ENCODE results near the gene PRIMA1. TPM values are rescaled to one million over a fixed set of nuclear protein-coding genes. Genes with fewer than 3 reads are reported as not detected.

The PRIMA1 gene
- total and polyA plus RNA-seq, 2 donors (not counting 1 experiment from before 2014, with no cell fraction given), result not detected

DNA sequence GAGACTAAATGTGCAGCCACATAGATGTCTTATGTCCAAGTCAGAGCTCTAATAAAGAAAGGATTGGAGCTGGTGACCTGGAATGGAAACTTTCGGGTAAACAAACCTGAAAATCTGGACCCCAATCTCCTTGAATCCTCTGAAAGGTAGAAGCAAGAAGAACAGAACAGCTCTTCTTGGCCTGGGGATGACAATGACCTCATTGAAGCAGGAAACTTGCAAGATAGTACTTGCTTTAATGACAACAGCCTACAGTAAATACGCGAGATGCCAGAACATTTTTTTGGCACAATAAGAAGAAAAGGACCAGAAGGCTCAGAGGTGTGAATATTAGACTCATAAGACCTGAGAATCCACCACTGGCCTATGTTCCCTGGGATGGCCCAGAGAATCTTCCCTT lies 4.1 kb upstream of the PRIMA1 start:
- ATAC-seq (ENCODE audit: low read depth), result no peak
- DNase-seq, result no peak
- no peaks in the 10 kb centered on the region for H4K20me1 ChIP-seq (ENCODE audit: control insufficient read depth, insufficient read depth, low read length, poor library complexity, severe bottlenecking)
- no peak overlapping the region for H3K4me2 ChIP-seq (replicated peaks; ENCODE audit: low read depth, low read length, poor library complexity, severe bottlenecking)
- no peak overlapping the region for H2AFZ ChIP-seq (ENCODE audit: insufficient read depth, low read depth, low read length, poor library complexity, severe bottlenecking)
- no peak overlapping the region for H3K27ac Mint-ChIP-seq
- 94% methylated on average over 3 of the region's 3 CpGs for WGBS (ENCODE audit: insufficient coverage)
- no peaks in the 10 kb centered on the region for H3K79me2 ChIP-seq (ENCODE audit: control insufficient read depth, insufficient read depth, low read length)
- no peak overlapping the region for H3K27ac ChIP-seq (ENCODE audit: low read length in 2 of 2)
- CTCF ChIA-PET, result no interaction called here
- no peak overlapping the region for H3K4me3 Mint-ChIP-seq
- intact Hi-C loops (cut with micrococcal nuclease), result no loop called here
- H3K36me3 ChIP-seq (replicated peaks in 1 of 2; ENCODE audit: control extremely low read depth in 1 of 2, control insufficient read depth in 1 of 2, extremely low read depth in 1 of 2, insufficient read depth in 2 of 2, low read length in 1 of 2), result no peaks in the 10 kb centered on the region
- peaks cover 0 to 28% (median 10%) of the 10 kb centered on the region in 4 experiments for H3K27me3 ChIP-seq (replicated peaks in 1 of 4; ENCODE audit: control extremely low read depth in 1 of 4, control insufficient read depth in 3 of 4, insufficient read depth in 4 of 4, low read length in 3 of 4)
- TF ChIP-seq, protein P1, sequence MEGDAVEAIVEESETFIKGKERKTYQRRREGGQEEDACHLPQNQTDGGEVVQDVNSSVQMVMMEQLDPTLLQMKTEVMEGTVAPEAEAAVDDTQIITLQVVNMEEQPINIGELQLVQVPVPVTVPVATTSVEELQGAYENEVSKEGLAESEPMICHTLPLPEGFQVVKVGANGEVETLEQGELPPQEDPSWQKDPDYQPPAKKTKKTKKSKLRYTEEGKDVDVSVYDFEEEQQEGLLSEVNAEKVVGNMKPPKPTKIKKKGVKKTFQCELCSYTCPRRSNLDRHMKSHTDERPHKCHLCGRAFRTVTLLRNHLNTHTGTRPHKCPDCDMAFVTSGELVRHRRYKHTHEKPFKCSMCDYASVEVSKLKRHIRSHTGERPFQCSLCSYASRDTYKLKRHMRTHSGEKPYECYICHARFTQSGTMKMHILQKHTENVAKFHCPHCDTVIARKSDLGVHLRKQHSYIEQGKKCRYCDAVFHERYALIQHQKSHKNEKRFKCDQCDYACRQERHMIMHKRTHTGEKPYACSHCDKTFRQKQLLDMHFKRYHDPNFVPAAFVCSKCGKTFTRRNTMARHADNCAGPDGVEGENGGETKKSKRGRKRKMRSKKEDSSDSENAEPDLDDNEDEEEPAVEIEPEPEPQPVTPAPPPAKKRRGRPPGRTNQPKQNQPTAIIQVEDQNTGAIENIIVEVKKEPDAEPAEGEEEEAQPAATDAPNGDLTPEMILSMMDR (IDR thresholded peaks at IDR 0.05), result no peak
- no peak for TF ChIP-seq EZH2 (IDR thresholded peaks at IDR 0.05; ENCODE audit: borderline replicate concordance, insufficient read depth, low read depth, low read length, poor library complexity, severe bottlenecking)
- no peak overlapping the region for H3K4me3 ChIP-seq (ENCODE audit: control extremely low read depth in 1 of 5, extremely low read depth in 1 of 5, insufficient read depth in 1 of 5, low read depth in 2 of 5, low read length in 4 of 5)
- H3K9me3 ChIP-seq (ENCODE audit: control extremely low read depth in 1 of 3, control insufficient read depth in 2 of 3, insufficient read depth in 1 of 3, low read length in 2 of 3), result peaks cover 0 to 7% (median 0%) of the 10 kb centered on the region in 3 donors
- H3K9ac ChIP-seq (ENCODE audit: low read length), result no peak overlapping the region
- no peaks in the 10 kb centered on the region for H3K9me3 Mint-ChIP-seq (ENCODE audit: insufficient read depth)
- H3K4me1 Mint-ChIP-seq, result no peaks in the 10 kb centered on the region
- H3K4me1 ChIP-seq (ENCODE audit: control insufficient read depth in 2 of 2, insufficient read depth in 2 of 2, low read length in 2 of 2), result no peaks in the 10 kb centered on the region
- POLR2A ChIA-PET, result no interaction called here
- H3K27me3 Mint-ChIP-seq, result peaks cover 49% of the 10 kb centered on the region

DNA sequence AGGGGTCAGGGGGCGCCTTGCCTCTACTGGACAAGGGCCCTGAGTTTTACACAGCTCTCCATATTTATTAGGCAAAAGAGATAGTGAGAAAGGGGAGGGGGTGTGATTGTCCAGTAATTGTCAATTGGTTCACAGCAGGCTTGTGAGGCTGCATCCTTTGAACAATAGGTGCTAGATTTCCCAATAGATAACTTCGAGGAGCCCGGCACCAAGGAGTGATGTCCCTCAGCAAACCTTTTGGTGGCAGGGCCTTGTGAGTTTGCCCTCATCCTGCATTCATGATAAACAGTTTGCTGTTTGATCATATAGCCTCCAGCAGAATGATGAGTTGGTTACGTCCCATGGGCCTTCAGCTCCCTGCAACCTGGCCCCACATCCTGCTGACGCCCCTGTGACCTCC lies 2.7 kb upstream of the PRIMA1 start:
- H3K27me3 Mint-ChIP-seq, result peaks cover 57% of the 10 kb centered on the region
- Histone ChIP-seq H3K27me3 (replicated peaks in 1 of 4; ENCODE audit: control extremely low read depth in 1 of 4, control insufficient read depth in 3 of 4, insufficient read depth in 4 of 4, low read length in 3 of 4) (peaks cover 0 to 39% (median 10%) of the 10 kb centered on the region in 4 experiments), H3K4me3 (ENCODE audit: control extremely low read depth in 1 of 5, extremely low read depth in 1 of 5, insufficient read depth in 1 of 5, low read depth in 2 of 5, low read length in 4 of 5) (no peak overlapping the region), H3K4me2 (replicated peaks; ENCODE audit: low read depth, low read length, poor library complexity, severe bottlenecking) (no peak overlapping the region), H3K9ac (ENCODE audit: low read length) (no peak overlapping the region), H3K9me3 (ENCODE audit: control extremely low read depth in 1 of 3, control insufficient read depth in 2 of 3, insufficient read depth in 1 of 3, low read length in 2 of 3) (peaks cover 0 to 7% (median 0%) of the 10 kb centered on the region in 3 donors), H3K4me1 (ENCODE audit: control insufficient read depth in 2 of 2, insufficient read depth in 2 of 2, low read length in 2 of 2) (no peaks in the 10 kb centered on the region), H3K27ac (ENCODE audit: low read length in 2 of 2) (no peak overlapping the region), H4K20me1 (ENCODE audit: control insufficient read depth, insufficient read depth, low read length, poor library complexity, severe bottlenecking) (no peaks in the 10 kb centered on the region), H3K79me2 (ENCODE audit: control insufficient read depth, insufficient read depth, low read length) (no peaks in the 10 kb centered on the region), H3K36me3 (replicated peaks in 1 of 2; ENCODE audit: control extremely low read depth in 1 of 2, control insufficient read depth in 1 of 2, extremely low read depth in 1 of 2, insufficient read depth in 2 of 2, low read length in 1 of 2) (no peaks in the 10 kb centered on the region), H2AFZ (ENCODE audit: insufficient read depth, low read depth, low read length, poor library complexity, severe bottlenecking) (no peak overlapping the region)
- POLR2A ChIA-PET, result no interaction called here
- DNase-seq (no peak), ATAC-seq (ENCODE audit: low read depth) (no peak)
- intact Hi-C loops (cut with micrococcal nuclease), result no loop called here
- WGBS (ENCODE audit: insufficient coverage), result 49% methylated on average over 4 of the region's 5 CpGs
- no peak overlapping the region for H3K27ac Mint-ChIP-seq
- H3K4me1 Mint-ChIP-seq, result no peaks in the 10 kb centered on the region
- TF ChIP-seq, protein P1 (IDR thresholded peaks at IDR 0.05), result no peak
- no peak for TF ChIP-seq EZH2 (IDR thresholded peaks at IDR 0.05; ENCODE audit: borderline replicate concordance, insufficient read depth, low read depth, low read length, poor library complexity, severe bottlenecking)
- CTCF ChIA-PET, result no interaction called here
- no peaks in the 10 kb centered on the region for H3K9me3 Mint-ChIP-seq (ENCODE audit: insufficient read depth)
- H3K4me3 Mint-ChIP-seq, result no peak overlapping the region
